DMS53 treated with DMSO at 0.1 percent for 48 hours (cell line): Measurements from ENCODE around the gene SIGLEC10.

ENCODE experiments used
- DNase-seq: peaks from one replicate; lab custom pipeline; 2025; ENCODE audit not compliant: unreplicated experiment; lab: John Stamatoyannopoulos, UW

The SIGLEC10 gene

GRCh38 chr19:51366389-51367254 lies 50.8 kb downstream of the SIGLEC10 start:
- DNase-seq: no peak

- DNase-seq: no peak
These were observed 51.5 kb downstream of the SIGLEC10 start, which contains the start of gene ETFB for GRCh38 chr19:51365965-51366388. TSS of gene ETFB (minus strand) at chr19:51366388. CDS start at chr19:51366326, 62 bp downstream.

- no peak for DNase-seq
These were observed 52.1 kb downstream of the SIGLEC10 start for GRCh38 chr19:51365211-51365964.

- no peak for DNase-seq
These were observed 53.0 kb downstream of the SIGLEC10 start for GRCh38 chr19:51364200-51365106.

- DNase-seq: no peak
These were observed 56.2 kb downstream of the SIGLEC10 start for GRCh38 chr19:51361239-51361638.
